ENCODE results near the gene MITF. TPM values are rescaled to one million over a fixed set of nuclear protein-coding genes. Genes with fewer than 3 reads are reported as not detected.

The MITF gene
- total RNA-seq, 1 experiment from 2014 or later = 1.9 TPM

- Histone ChIP-seq H4K20me1 (ENCODE audit: insufficient read depth) (no peaks in the 10 kb centered on the region), H3K9ac (ENCODE audit: low read length) (no peak overlapping the region), H3K36me3 (ENCODE audit: control insufficient read depth in 1 of 2, insufficient read depth in 2 of 2, low read length in 2 of 2) (no peaks in the 10 kb centered on the region), H3K79me2 (ENCODE audit: insufficient read depth, low read length) (no peaks in the 10 kb centered on the region), H3K4me3 (replicated peaks in 1 of 2; ENCODE audit: low read depth in 1 of 2, low read length in 2 of 2) (no peak overlapping the region), H3K9me2 (ENCODE audit: insufficient read depth) (no peaks in the 10 kb centered on the region), H2AFZ (ENCODE audit: low read depth, low read length, poor library complexity, severe bottlenecking) (no peak overlapping the region), H3K27me3 (ENCODE audit: insufficient read depth, low read length) (no peaks in the 10 kb centered on the region), H3K4me1 (ENCODE audit: control insufficient read depth in 1 of 2, insufficient read depth in 2 of 2, low read length in 2 of 2) (no peaks in the 10 kb centered on the region), H3K4me2 (ENCODE audit: low read length) (no peak overlapping the region), H3K9me3 (ENCODE audit: control insufficient read depth in 1 of 2, insufficient read depth in 1 of 2, low read depth in 1 of 2, low read length in 2 of 2) (no peaks in the 10 kb centered on the region), H3K27ac (ENCODE audit: low read depth, low read length) (no peak overlapping the region)
- DNase-seq (ENCODE audit: low read depth, low spot score) = no peak
- no TSS peak for BruUV-seq (replicated peaks)
- CTCF ChIA-PET = no interaction called here
- POLR2A ChIA-PET = no interaction called here
- no peak for TF ChIP-seq ZNF274 (IDR thresholded peaks at IDR 0.05; ENCODE audit: low read depth, low read length)
- no peak for TF ChIP-seq JUND (IDR thresholded peaks at IDR 0.05)
- TF ChIP-seq CEBPB (IDR thresholded peaks at IDR 0.05; ENCODE audit: low read depth) = no peak
- TF ChIP-seq POLR2AphosphoS5 (IDR thresholded peaks at IDR 0.05; ENCODE audit: low read depth, low read length) = no peak
- no peak for TF ChIP-seq SIN3A (IDR thresholded peaks at IDR 0.05; ENCODE audit: low read depth)
- no peak for TF ChIP-seq MAX (IDR thresholded peaks at IDR 0.05)
- no peak for TF ChIP-seq ATF3 (IDR thresholded peaks at IDR 0.05)
- no peak for TF ChIP-seq SP1 (IDR thresholded peaks at IDR 0.05; ENCODE audit: low read depth)
- TF ChIP-seq ELF1 (IDR thresholded peaks at IDR 0.05; ENCODE audit: borderline replicate concordance, low read depth) = no peak
- no peak for TF ChIP-seq YY1 (IDR thresholded peaks at IDR 0.05; ENCODE audit: extremely low read depth, insufficient replicate concordance, low read depth, low read length)
- TF ChIP-seq RAD21 (IDR thresholded peaks at IDR 0.05; ENCODE audit: low read depth) = no peak
- no peak for TF ChIP-seq CTCF (IDR thresholded peaks at IDR 0.05 in 2 of 3, conservative IDR thresholded peaks at IDR 0.05 in 1 of 3; ENCODE audit: borderline replicate concordance in 1 of 3, insufficient read depth in 1 of 3, low read depth in 2 of 3, low read length in 2 of 3)
- TF ChIP-seq SRF (IDR thresholded peaks at IDR 0.05; ENCODE audit: low read depth) = no peak
- TF ChIP-seq CBX3 (IDR thresholded peaks at IDR 0.05; ENCODE audit: low read depth) = no peak
- no peak for TF ChIP-seq FOSL1 (IDR thresholded peaks at IDR 0.05; ENCODE audit: low read depth)
- TF ChIP-seq ZBTB33 (IDR thresholded peaks at IDR 0.05; ENCODE audit: extremely low read depth, insufficient replicate concordance, low read length) = no peak
- no peak for TF ChIP-seq REST (IDR thresholded peaks at IDR 0.05; ENCODE audit: low read depth)
- ATAC-seq = no peak
- intact Hi-C loops (cut with micrococcal nuclease) = no loop called here
- RAD21 ChIA-PET (ENCODE audit: low non-redundant PET in 1 of 2, low total read pairs in 2 of 2, uncharacterized antibody in 2 of 2, unreplicated experiment in 2 of 2) = no interaction called here
Measured at GRCh38 chr3:69890084-69890483, 150.8 kb downstream of the MITF start.

Data from HCT116 (cell line).